MCF 10A (cell line): ENCODE results near the gene C1orf21. TPM values are rescaled to one million over a fixed set of nuclear protein-coding genes. Genes with fewer than 3 reads are reported as not detected.
"Not testable (repeated sequence)": the region's sequence is repeated elsewhere in the genome, so short reads cannot be mapped to it uniquely, and the experiment has no call there.

Experiments
- Bru-seq: library from RNA; stranded (reverse); fragments of 400-500 nt; gene quantifications from one replicate; lab custom pipeline; 2021; lab: Mats Ljungman, UMichigan
- BruChase-seq, 2 experiments: library from RNA; stranded (reverse); fragments of 400-500 nt; gene quantifications; one replicate each; lab custom pipeline; 2021; lab: Mats Ljungman, UMichigan
- BruUV-seq: library from RNA; stranded (reverse); fragments of 400-500 nt; replicated peaks from 2 replicates; lab custom pipeline; 2021; lab: Mats Ljungman, UMichigan
- CTCF ChIA-PET: fragments of 300-600 bp; sonication (Branson Sonifier 250); formaldehyde crosslinking; extraction: SDS; loops from one replicate; lab custom pipeline; 2021; ENCODE audit warnings: antibody characterized with exemption, inconsistent platforms; lab: Yijun Ruan, JAX
- POLR2A ChIA-PET: fragments of 300-600, 350-650 bp; sonication (Branson Sonifier 250); formaldehyde crosslinking; extraction: SDS; loops from one replicate; lab custom pipeline; 2020; ENCODE audit warnings: antibody characterized with exemption, inconsistent platforms; lab: Yijun Ruan, JAX
- DNase-seq: peaks from one replicate; pipeline ENCODE4 v3.0.0-alpha.2; 2018; ENCODE audit not compliant: unreplicated experiment
- H3K27ac Mint-ChIP-seq: one replicate; pipeline ENCODE4 v1.8.0; 2022; ENCODE audit warnings: mild to moderate bottlenecking, low read depth, mixed read lengths; ENCODE audit not compliant: unreplicated experiment
- H3K27me3 Mint-ChIP-seq: one replicate; pipeline ENCODE4 v1.8.0; 2022; ENCODE audit warnings: mixed read lengths; ENCODE audit not compliant: insufficient read depth, unreplicated experiment
- H3K36me3 Mint-ChIP-seq: one replicate; pipeline ENCODE4 v1.8.0; 2022; ENCODE audit warnings: mild to moderate bottlenecking, moderate library complexity, mixed read lengths; ENCODE audit not compliant: insufficient read depth, unreplicated experiment
- H3K4me1 Mint-ChIP-seq: one replicate; pipeline ENCODE4 v1.8.0; 2022; ENCODE audit warnings: mixed read lengths; ENCODE audit not compliant: insufficient read depth, unreplicated experiment
- H3K4me3 Mint-ChIP-seq: one replicate; pipeline ENCODE4 v1.8.0; 2022; ENCODE audit warnings: mild to moderate bottlenecking, moderate library complexity, mixed read lengths; ENCODE audit not compliant: unreplicated experiment
- H3K9me3 Mint-ChIP-seq: one replicate; pipeline ENCODE4 v1.8.0; 2022; ENCODE audit warnings: mixed read lengths; ENCODE audit not compliant: unreplicated experiment
- intact Hi-C: fragments of 100-400 bp; cut with micrococcal nuclease; formaldehyde crosslinking; loops from 2 replicates; pipeline ENCODE4 v1.14.1; 2022
- long read RNA-seq: library from polyadenylated mRNA; stranded (forward); transcript quantifications from one replicate; pipeline ENCODE4 v2.0.0, GENCODE V29; 2022
- total RNA-seq: library from RNA; stranded (reverse); gene quantifications from 2 replicates; pipeline ENCODE4 v1.2.3, GENCODE V29; 2022
- TF ChIP-seq, protein P1 (sequence below): fragments of 200-600 bp; IDR thresholded peaks from one replicate; pipeline ENCODE4 v1.8.0; 2022; ENCODE audit warnings: antibody characterized with exemption, mild to moderate bottlenecking; ENCODE audit not compliant: unreplicated experiment

C1orf21 gene, protein sequence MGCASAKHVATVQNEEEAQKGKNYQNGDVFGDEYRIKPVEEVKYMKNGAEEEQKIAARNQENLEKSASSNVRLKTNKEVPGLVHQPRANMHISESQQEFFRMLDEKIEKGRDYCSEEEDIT
- total RNA-seq (23.2 and 25.3 TPM in 2 replicates), Bru-seq, nascent RNA (percentile 72 among the genes with signal in this experiment), BruChase-seq, experiment 1, labeled RNA remaining after a 6-hour chase (percentile 56 among the genes with signal in this experiment), BruChase-seq, experiment 2, labeled RNA remaining after a 2-hour chase (percentile 60 among the genes with signal in this experiment)
- long read RNA-seq, full-length matches to known transcripts = 47 of 52 reads
- long read RNA-seq, partial matches to known transcripts = 1 of 52 reads
- long read RNA-seq, other reads (novel, unspliced or antisense) = 4 of 52 reads

DNA sequence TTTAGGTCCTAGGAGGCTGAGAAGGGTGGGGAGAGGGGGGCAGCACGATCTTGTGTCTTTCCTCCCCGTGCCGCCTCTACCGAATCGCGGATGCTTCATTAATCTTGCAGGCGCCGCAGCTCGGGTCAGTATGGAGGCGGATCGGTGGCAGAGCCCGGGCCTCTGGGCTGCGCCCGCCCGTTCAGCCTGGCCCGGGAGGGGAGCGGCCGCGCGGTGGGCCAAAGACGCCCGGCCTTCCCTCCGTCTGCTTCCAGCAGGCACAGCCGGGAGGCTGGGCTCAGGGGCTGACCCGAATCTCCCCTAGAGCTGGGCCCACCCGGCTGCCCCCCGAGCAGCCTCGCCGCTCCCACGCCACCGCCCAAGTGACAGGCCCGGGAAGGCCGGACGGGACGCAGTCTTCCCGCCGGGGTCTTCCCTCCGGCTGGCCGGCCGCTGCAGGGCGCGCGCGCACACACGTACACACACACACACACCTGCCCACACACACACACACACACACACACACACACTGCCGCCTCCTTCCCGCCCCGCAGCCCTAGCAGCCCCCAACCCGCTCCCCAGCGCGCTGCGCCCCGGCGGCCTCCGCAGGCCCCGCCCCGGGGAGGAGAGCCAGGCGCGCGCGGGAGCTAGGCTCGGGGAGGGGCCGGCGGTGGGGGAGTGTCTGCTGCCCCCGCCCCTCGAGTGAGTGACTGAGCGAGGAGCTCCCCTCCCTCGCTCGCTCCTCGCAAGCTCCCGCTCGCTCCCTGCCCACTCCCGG lies at the start of gene C1orf21:
Gene C1orf21 (plus strand): TSS at position 718 of the 757 bp plus-strand sequence. CDS start 90,481 bp downstream, outside the sequence.
- Mint-ChIP-seq H3K4me1 (peaks cover 27% of the 10 kb centered on the region), H3K9me3 (no peaks in the 10 kb centered on the region), H3K27ac (peak within 1 kb of the TSS; percentile 79), H3K27me3 (no peaks in the 10 kb centered on the region), H3K4me3 (peak within 1 kb of the TSS; percentile 90), H3K36me3 (no peaks in the 10 kb centered on the region)
- no TSS peak for BruUV-seq
- ChIA-PET POLR2A (interaction anchor here (0.5 to 7.6 kb wide), 48 partner anchors 8 to 1611 kb away, joined by 3 to 93 read pairs (median 4); partner anchors contain the start of gene TSEN15), CTCF (interaction anchor here (0.7 to 2.1 kb wide), 15 partner anchors 21 to 311 kb away, joined by 3 to 10 read pairs (median 4); no protein-coding TSS in a partner anchor)
- TF ChIP-seq, protein P1, sequence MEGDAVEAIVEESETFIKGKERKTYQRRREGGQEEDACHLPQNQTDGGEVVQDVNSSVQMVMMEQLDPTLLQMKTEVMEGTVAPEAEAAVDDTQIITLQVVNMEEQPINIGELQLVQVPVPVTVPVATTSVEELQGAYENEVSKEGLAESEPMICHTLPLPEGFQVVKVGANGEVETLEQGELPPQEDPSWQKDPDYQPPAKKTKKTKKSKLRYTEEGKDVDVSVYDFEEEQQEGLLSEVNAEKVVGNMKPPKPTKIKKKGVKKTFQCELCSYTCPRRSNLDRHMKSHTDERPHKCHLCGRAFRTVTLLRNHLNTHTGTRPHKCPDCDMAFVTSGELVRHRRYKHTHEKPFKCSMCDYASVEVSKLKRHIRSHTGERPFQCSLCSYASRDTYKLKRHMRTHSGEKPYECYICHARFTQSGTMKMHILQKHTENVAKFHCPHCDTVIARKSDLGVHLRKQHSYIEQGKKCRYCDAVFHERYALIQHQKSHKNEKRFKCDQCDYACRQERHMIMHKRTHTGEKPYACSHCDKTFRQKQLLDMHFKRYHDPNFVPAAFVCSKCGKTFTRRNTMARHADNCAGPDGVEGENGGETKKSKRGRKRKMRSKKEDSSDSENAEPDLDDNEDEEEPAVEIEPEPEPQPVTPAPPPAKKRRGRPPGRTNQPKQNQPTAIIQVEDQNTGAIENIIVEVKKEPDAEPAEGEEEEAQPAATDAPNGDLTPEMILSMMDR = no peak
- peak; percentile 93 for DNase-seq
- intact Hi-C loops = loop anchor here (2.0 to 10.0 kb wide), 3 partner anchors 170 to 752 kb away; partner anchors contain the start of gene ARPC5

DNA sequence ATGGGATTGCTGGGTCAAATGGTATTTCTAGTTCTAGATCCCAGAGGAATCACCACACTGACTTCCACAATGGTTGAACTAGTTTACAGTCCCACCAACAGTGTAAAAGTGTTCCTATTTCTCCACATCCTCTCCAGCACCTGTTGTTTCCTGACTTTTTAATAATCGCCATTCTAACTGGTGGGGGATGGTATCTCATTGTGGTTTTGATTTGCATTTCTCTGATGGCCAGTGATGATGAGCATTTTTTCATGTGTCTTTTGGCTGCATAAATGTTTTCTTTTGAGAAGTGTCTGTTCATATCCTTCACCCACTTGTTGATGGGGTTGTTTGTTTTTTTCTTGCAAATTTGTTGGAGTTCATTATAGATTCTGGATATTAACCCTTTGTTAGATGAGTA lies 49.0 kb upstream of the C1orf21 start:
- H3K27me3 Mint-ChIP-seq, H3K4me1 Mint-ChIP-seq, CTCF ChIA-PET, BruUV-seq, H3K4me3 Mint-ChIP-seq, intact Hi-C loops, H3K27ac Mint-ChIP-seq, H3K9me3 Mint-ChIP-seq, POLR2A ChIA-PET, DNase-seq, H3K36me3 Mint-ChIP-seq: not testable (repeated sequence)

DNA sequence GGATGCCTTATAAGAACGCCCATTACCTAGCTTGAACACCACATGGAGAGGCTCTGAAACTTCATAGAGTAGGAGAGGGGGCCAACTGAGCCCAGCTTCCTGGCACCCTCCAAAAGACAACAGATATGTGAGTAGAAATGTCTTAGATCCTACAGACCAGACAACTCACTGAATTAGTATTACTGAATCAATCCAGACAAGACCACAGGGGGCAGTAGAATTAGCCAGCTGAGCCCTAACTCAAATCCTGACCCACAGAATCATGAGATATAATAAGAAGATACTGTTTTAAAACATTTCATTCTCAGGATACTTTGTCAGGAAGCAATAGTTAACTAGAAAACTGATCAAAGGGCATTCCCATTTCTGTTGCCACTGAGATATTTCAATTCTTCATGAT lies 45.8 kb upstream of the C1orf21 start:
- Mint-ChIP-seq H3K27ac (no peak overlapping the region), H3K4me3 (no peak overlapping the region), H3K4me1 (no peaks in the 10 kb centered on the region), H3K9me3 (no peaks in the 10 kb centered on the region), H3K36me3 (no peaks in the 10 kb centered on the region), H3K27me3 (no peaks in the 10 kb centered on the region)
- TF ChIP-seq, protein P1 = peak; percentile 29
- peak; percentile 23 for DNase-seq
- intact Hi-C loops = no loop called here
- no TSS peak for BruUV-seq
- ChIA-PET POLR2A (interaction anchor here (1.3 kb wide), 1 partner anchor 46 kb away, joined by 3 read pairs; the partner anchor contains the start of gene C1orf21), CTCF (interaction anchor here (0.5 to 1.2 kb wide), 3 partner anchors 24 to 138 kb away, joined by 3 to 4 read pairs (median 3); no protein-coding TSS in a partner anchor)

DNA sequence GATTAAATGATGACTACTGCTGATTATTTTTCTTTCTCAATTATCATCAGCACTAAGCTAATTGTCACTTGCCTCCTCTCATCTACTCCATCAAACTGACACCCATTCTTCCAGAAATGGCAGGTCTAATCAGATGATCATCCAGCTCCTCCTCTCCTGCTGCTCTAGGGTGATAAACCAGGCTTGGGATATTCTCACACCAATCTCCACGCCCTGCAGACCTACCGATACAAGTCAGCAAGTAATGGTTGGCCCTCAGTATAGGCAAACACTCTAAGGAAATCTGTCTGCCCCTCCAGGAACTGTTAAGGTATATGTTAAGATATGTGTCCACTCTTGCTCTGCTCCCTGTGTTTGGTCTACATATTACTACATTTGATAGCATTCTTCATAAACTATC lies 36.3 kb upstream of the C1orf21 start:
- POLR2A ChIA-PET = interaction anchor here (0.7 to 1.7 kb wide), 3 partner anchors 9 to 311 kb away, joined by 3 to 4 read pairs (median 4); no protein-coding TSS in a partner anchor
- Mint-ChIP-seq H3K36me3 (no peaks in the 10 kb centered on the region), H3K27me3 (no peaks in the 10 kb centered on the region), H3K27ac (no peak overlapping the region), H3K4me1 (no peaks in the 10 kb centered on the region), H3K4me3 (no peak overlapping the region), H3K9me3 (no peaks in the 10 kb centered on the region)
- DNase-seq = no peak
- intact Hi-C loops = no loop called here
- TF ChIP-seq, protein P1 = no peak
- CTCF ChIA-PET = no interaction called here
- BruUV-seq = no TSS peak
